Large intestine (tissue), 12 donors: Measurements from ENCODE around the gene LDHAL6A. TPM values are rescaled to one million over a fixed set of nuclear protein-coding genes. Genes with fewer than 3 reads are reported as not detected.
A peak's percentile ranks its signal among the peaks of the same experiment; 100 is the strongest.
"Not testable (repeated sequence)": the region's sequence is repeated elsewhere in the genome, so short reads cannot be mapped to it uniquely, and the experiment has no call there.

ENCODE experiments used
- DNase-seq, 2 donors: peaks; one replicate each; pipeline versions ENCODE4 v3.0.0 to v3.0.0-alpha.2; 2013
- H3K27ac ChIP-seq: one replicate; pipeline ENCODE4 v1.5.1; 2013; ENCODE audit warnings: low read length
- H3K27me3 ChIP-seq: 2 replicates; pipeline ENCODE4 v1.6.1; 2013; ENCODE audit warnings: low read length; ENCODE audit not compliant: control insufficient read depth, insufficient read depth
- H3K36me3 ChIP-seq: 2 replicates; pipeline ENCODE4 v1.6.1; 2013; ENCODE audit warnings: low read length; ENCODE audit not compliant: control insufficient read depth, insufficient read depth
- H3K4me1 ChIP-seq: one replicate; pipeline ENCODE4 v1.6.1; 2013; ENCODE audit warnings: low read length; ENCODE audit not compliant: control insufficient read depth, insufficient read depth
- H3K4me3 ChIP-seq: one replicate; pipeline ENCODE4 v1.5.1; 2013; ENCODE audit warnings: low read length
- H3K9me3 ChIP-seq: one replicate; pipeline ENCODE4 v1.6.1; 2013; ENCODE audit warnings: mild to moderate bottlenecking, low read depth, low read length, moderate library complexity; ENCODE audit not compliant: control insufficient read depth
- WGBS: methylation state at CpG from one replicate; pipeline ENCODE4 v1.1.5; 2013; ENCODE audit warnings: low lambda C conversion rate; ENCODE audit not compliant: insufficient coverage; 5-methylcytosine and 5-hydroxymethylcytosine counted together
- long read RNA-seq, 11 donors: transcript quantifications; one replicate each; lab custom pipeline, GENCODE V29; 2026
- polyA plus RNA-seq: library from polyadenylated mRNA; unstranded; fragments of 120-200 nt; gene quantifications from one replicate; pipeline ENCODE4 v1.2.1, GENCODE V29; 2013

The LDHAL6A gene
- polyA plus RNA-seq, result 0.33 TPM
- long read RNA-seq, donor 1, result 0 reads
- long read RNA-seq, donor 2, partial matches to known transcripts, result 120 of 207 reads
- long read RNA-seq, donor 2, other reads (novel, unspliced or antisense), result 87 of 207 reads
- long read RNA-seq, donor 3, result 0 reads
- long read RNA-seq, donor 4, result 0 reads
- long read RNA-seq, donor 5, result 0 reads
- long read RNA-seq, donor 6, partial matches to known transcripts, result 124 of 201 reads
- long read RNA-seq, donor 6, other reads (novel, unspliced or antisense), result 77 of 201 reads
- long read RNA-seq, donor 7, partial matches to known transcripts, result 44 of 70 reads
- long read RNA-seq, donor 7, other reads (novel, unspliced or antisense), result 26 of 70 reads
- long read RNA-seq, donor 8, result 0 reads
- long read RNA-seq, donor 9, partial matches to known transcripts, result 93 of 141 reads
- long read RNA-seq, donor 9, other reads (novel, unspliced or antisense), result 48 of 141 reads
- long read RNA-seq, donor 10, partial matches to known transcripts, result 86 of 174 reads
- long read RNA-seq, donor 10, other reads (novel, unspliced or antisense), result 88 of 174 reads
- long read RNA-seq, donor 11, partial matches to known transcripts, result 100 of 105 reads
- long read RNA-seq, donor 11, other reads (novel, unspliced or antisense), result 5 of 105 reads

GRCh38 chr11:18455686-18456372 lies at the start of gene LDHAL6A:
LDHAL6A (plus strand) TSS chr11:18455856; CDS start chr11:18456681, 825 bp downstream.
- Histone ChIP-seq H3K27me3 (peaks cover 5% of the 10 kb centered on the region), H3K36me3 (no peaks in the 10 kb centered on the region), H3K4me3 (no peak within 1 kb of the TSS), H3K9me3 (peaks cover 7% of the 10 kb centered on the region), H3K27ac (no peak within 1 kb of the TSS), H3K4me1 (peaks cover 10% of the 10 kb centered on the region)
- DNase-seq, result no peak
- no CpG with 5 or more reads among the region's 47 CpGs for WGBS

- DNase-seq, result peak; percentile 3 to 42
- not testable (repeated sequence) for H3K27ac ChIP-seq, H3K4me3 ChIP-seq, H3K9me3 ChIP-seq, H3K27me3 ChIP-seq, H3K4me1 ChIP-seq
- peaks cover 50% of the 10 kb centered on the region for H3K36me3 ChIP-seq
- WGBS, result no CpG with 5 or more reads among the region's 3 CpGs
Observed at GRCh38 chr11:18407400-18407799, 48.3 kb upstream of the LDHAL6A start.

- peaks cover 3% of the 10 kb centered on the region for H3K27me3 ChIP-seq
- no peak overlapping the region for H3K27ac ChIP-seq
- no CpG with 5 or more reads among the region's 9 CpGs for WGBS
- H3K9me3 ChIP-seq, result peaks cover 2% of the 10 kb centered on the region
- H3K36me3 ChIP-seq, result peaks cover 40% of the 10 kb centered on the region
- DNase-seq, result no peak
- H3K4me3 ChIP-seq, result no peak overlapping the region
- H3K4me1 ChIP-seq, result peaks cover 3% of the 10 kb centered on the region
Observed at GRCh38 chr11:18408558-18409291, 46.9 kb upstream of the LDHAL6A start.

GRCh38 chr11:18416459-18416858 lies 39.2 kb upstream of the LDHAL6A start:
- H3K27ac ChIP-seq, result no peak overlapping the region
- 67% methylated on average over 1 of the region's 3 CpGs for WGBS
- no peaks in the 10 kb centered on the region for H3K36me3 ChIP-seq
- H3K4me3 ChIP-seq, result no peak overlapping the region
- H3K9me3 ChIP-seq, result peaks cover 2% of the 10 kb centered on the region
- DNase-seq, result no peak
- H3K27me3 ChIP-seq, result peaks cover 3% of the 10 kb centered on the region
- H3K4me1 ChIP-seq, result peaks cover 3% of the 10 kb centered on the region

- no CpG with 5 or more reads among the region's 2 CpGs for WGBS
- no peak overlapping the region for H3K27ac ChIP-seq
Observed at GRCh38 chr11:18419040-18419439, 36.6 kb upstream of the LDHAL6A start.

GRCh38 chr11:18420067-18420466 lies 35.6 kb upstream of the LDHAL6A start:
- no peak overlapping the region for H3K27ac ChIP-seq
- no CpG with 5 or more reads among the region's 2 CpGs for WGBS

More at GRCh38 chr11:18419040-18419439, 36.6 kb upstream of the LDHAL6A start:
- Histone ChIP-seq H3K27me3 (no peaks in the 10 kb centered on the region), H3K4me3 (no peak overlapping the region), H3K4me1 (no peaks in the 10 kb centered on the region), H3K36me3 (no peaks in the 10 kb centered on the region), H3K9me3 (no peaks in the 10 kb centered on the region)
- no peak for DNase-seq

GRCh38 chr11:18427240-18427639 lies 28.4 kb upstream of the LDHAL6A start:
- H3K36me3 ChIP-seq, result no peaks in the 10 kb centered on the region
- H3K27me3 ChIP-seq, result no peaks in the 10 kb centered on the region
- no peak for DNase-seq
- no peak overlapping the region for H3K27ac ChIP-seq
- H3K4me3 ChIP-seq, result no peak overlapping the region
- WGBS, result 35% methylated on average over 2 of the region's 4 CpGs
- no peaks in the 10 kb centered on the region for H3K4me1 ChIP-seq
- no peaks in the 10 kb centered on the region for H3K9me3 ChIP-seq

More at GRCh38 chr11:18420067-18420466, 35.6 kb upstream of the LDHAL6A start:
- Histone ChIP-seq H3K9me3 (no peaks in the 10 kb centered on the region), H3K36me3 (no peaks in the 10 kb centered on the region), H3K4me1 (no peaks in the 10 kb centered on the region), H3K4me3 (no peak overlapping the region), H3K27me3 (no peaks in the 10 kb centered on the region)
- DNase-seq, result no peak

GRCh38 chr11:18429332-18429731 lies 26.3 kb upstream of the LDHAL6A start:
- Histone ChIP-seq H3K9me3 (no peaks in the 10 kb centered on the region), H3K27ac (no peak overlapping the region), H3K4me1 (no peaks in the 10 kb centered on the region), H3K27me3 (no peaks in the 10 kb centered on the region), H3K4me3 (no peak overlapping the region), H3K36me3 (no peaks in the 10 kb centered on the region)
- no CpG with 5 or more reads among the region's 5 CpGs for WGBS
- DNase-seq, result no peak

- Histone ChIP-seq H3K4me1 (no peaks in the 10 kb centered on the region), H3K27ac (no peak overlapping the region), H3K27me3 (no peaks in the 10 kb centered on the region), H3K4me3 (no peak overlapping the region), H3K36me3 (no peaks in the 10 kb centered on the region), H3K9me3 (no peaks in the 10 kb centered on the region)
- 14% methylated on average over 1 of the region's 2 CpGs for WGBS
- peak in 1 of 2 donors; percentile 55 for DNase-seq
Observed at GRCh38 chr11:18438691-18439090, 17.0 kb upstream of the LDHAL6A start.

GRCh38 chr11:18449251-18449650 lies 6.4 kb upstream of the LDHAL6A start:
- Histone ChIP-seq H3K4me1 (no peaks in the 10 kb centered on the region), H3K4me3 (no peak overlapping the region), H3K27me3 (no peaks in the 10 kb centered on the region), H3K36me3 (no peaks in the 10 kb centered on the region), H3K27ac (no peak overlapping the region), H3K9me3 (no peaks in the 10 kb centered on the region)
- WGBS, result no CpG with 5 or more reads among the region's 3 CpGs
- DNase-seq, result no peak
